GM23338 (cell line): ENCODE data around the gene EIF2B1. TPM values are rescaled to one million over a fixed set of nuclear protein-coding genes. Genes with fewer than 3 reads are reported as not detected.
A peak's percentile ranks its signal among the peaks of the same experiment; 100 is the strongest.
"Not testable (repeated sequence)": the region's sequence is repeated elsewhere in the genome, so short reads cannot be mapped to it uniquely, and the experiment has no call there.

Source experiments
- ATAC-seq: fragments of 200-7000 bp; cut with Tn5 transposase; 3 replicates; pipeline ENCODE4 v1.9.1; 2020
- DNase-seq: peaks from one replicate; pipeline ENCODE4 v3.0.0-alpha.2; 2015; ENCODE audit warnings: low spot score
- H2AFZ ChIP-seq: fragments of 200-600 bp; sonication (generic); 2 replicates; pipeline ENCODE4 v1.8.0; 2016; ENCODE audit warnings: antibody characterized with exemption, mild to moderate bottlenecking, moderate library complexity
- H3F3A ChIP-seq: fragments of 200-600 bp; sonication (generic); replicated peaks from 2 replicates; pipeline ENCODE4 v1.8.0; 2017; ENCODE audit warnings: antibody characterized with exemption, mixed run types, low read depth
- H3K27ac ChIP-seq: fragments of 200-600 bp; sonication (generic); 2 replicates; pipeline ENCODE4 v1.6.1; 2016; ENCODE audit warnings: low read depth
- H3K27me3 ChIP-seq: fragments of 200-600 bp; sonication (generic); 2 replicates; pipeline ENCODE4 v1.8.0; 2016; ENCODE audit warnings: mild to moderate bottlenecking, mixed run types, moderate library complexity; ENCODE audit not compliant: insufficient read depth
- H3K36me3 ChIP-seq: fragments of 200-600 bp; sonication (generic); 2 replicates; pipeline ENCODE4 v1.8.0; 2016; ENCODE audit warnings: mild to moderate bottlenecking; ENCODE audit not compliant: insufficient read depth
- H3K4me1 ChIP-seq: fragments of 200-600 bp; sonication (generic); 2 replicates; pipeline ENCODE4 v1.8.0; 2016; ENCODE audit warnings: mild to moderate bottlenecking, moderate library complexity; ENCODE audit not compliant: insufficient read depth
- H3K4me2 ChIP-seq: fragments of 200-600 bp; sonication (generic); 2 replicates; pipeline ENCODE4 v1.7.1; 2017; ENCODE audit warnings: mixed run types
- H3K4me3 ChIP-seq: fragments of 200-600 bp; sonication (generic); 2 replicates; pipeline ENCODE4 v1.6.1; 2016; ENCODE audit warnings: mixed run types
- H3K79me2 ChIP-seq: fragments of 200-600 bp; sonication (generic); replicated peaks from 2 replicates; pipeline ENCODE4 v1.8.0; 2017; ENCODE audit warnings: mild to moderate bottlenecking; ENCODE audit not compliant: insufficient read depth
- H3K9me2 ChIP-seq: fragments of 200-600 bp; sonication (generic); 2 replicates; pipeline ENCODE4 v1.8.0; 2017; ENCODE audit not compliant: insufficient read depth
- H4K20me1 ChIP-seq: fragments of 200-600 bp; sonication (generic); replicated peaks from 2 replicates; pipeline ENCODE4 v1.8.0; 2017; ENCODE audit warnings: mild to moderate bottlenecking; ENCODE audit not compliant: insufficient read depth
- H3K27ac Mint-ChIP-seq: 2 replicates; pipeline ENCODE4 v1.8.0; 2020; ENCODE audit warnings: inconsistent platforms, mild to moderate bottlenecking, moderate library complexity, mixed read lengths
- H3K27me3 Mint-ChIP-seq: 3 replicates; pipeline ENCODE4 v1.8.0; 2022; ENCODE audit warnings: low read depth, mild to moderate bottlenecking, moderate library complexity, mixed read lengths, inconsistent platforms; ENCODE audit not compliant: insufficient read depth, poor library complexity
- H3K36me3 Mint-ChIP-seq: 3 replicates; pipeline ENCODE4 v1.8.0; 2021; ENCODE audit warnings: low read depth, mild to moderate bottlenecking, inconsistent platforms, moderate library complexity, mixed read lengths
- H3K4me1 Mint-ChIP-seq: 3 replicates; pipeline ENCODE4 v1.8.0; 2020; ENCODE audit warnings: mild to moderate bottlenecking, inconsistent platforms, mixed read lengths
- H3K4me3 Mint-ChIP-seq: 3 replicates; pipeline ENCODE4 v1.8.0; 2021; ENCODE audit warnings: moderate library complexity, mild to moderate bottlenecking, inconsistent platforms, mixed read lengths
- H3K9me3 Mint-ChIP-seq: 3 replicates; pipeline ENCODE4 v1.8.0; 2020; ENCODE audit warnings: moderate library complexity, mild to moderate bottlenecking, inconsistent platforms, mixed read lengths
- ETS1 ChIP-seq: IDR thresholded peaks from 2 replicates; pipeline ENCODE4 v1.6.1; 2016; ENCODE audit warnings: antibody characterized with exemption
- NANOG ChIP-seq: IDR thresholded peaks from 2 replicates; pipeline ENCODE4 v1.6.1; 2016; ENCODE audit warnings: antibody characterized with exemption, borderline replicate concordance
- POLR2AphosphoS5 ChIP-seq: IDR thresholded peaks from 2 replicates; pipeline ENCODE4 v1.6.1; 2016; ENCODE audit warnings: antibody characterized with exemption, low read depth
- REST ChIP-seq: IDR thresholded peaks from one replicate; pipeline ENCODE4 v1.6.1; 2018; ENCODE audit warnings: antibody characterized with exemption; ENCODE audit not compliant: unreplicated experiment
- STAT1 ChIP-seq: IDR thresholded peaks from one replicate; pipeline ENCODE4 v1.6.1; 2016; ENCODE audit warnings: antibody characterized with exemption; ENCODE audit not compliant: unreplicated experiment
- polyA plus RNA-seq: library from polyadenylated mRNA; unstranded; fragments of >200 nt; fragmentation: Nextera tagmentation; extraction: Ambion mirVana; gene quantifications from 2 replicates; pipeline ENCODE4 v1.2.1, GENCODE V29; 2016
- total RNA-seq: library from RNA; depleted of rRNA; stranded (reverse); fragments of >200 nt; shearing (Covaris generic); gene quantifications from 2 replicates; pipeline ENCODE4 v1.2.3, GENCODE V29; 2014
- TF ChIP-seq, protein P1 (sequence below), 2 experiments: fragments of 200-600 bp in 1 of 2; sonication (generic) in 1 of 2; conservative IDR thresholded peaks; 2 replicates each; pipeline versions ENCODE4 v1.5.1 to v1.6.1; 2016 to 2017; ENCODE audit warnings: antibody characterized with exemption in 2 of 2, low read depth in 2 of 2, mild to moderate bottlenecking in 2 of 2, moderate library complexity in 1 of 2
- TF ChIP-seq, protein P2 (sequence below): fragments of 250-450 bp; sonication (Bioruptor Pico); IDR thresholded peaks from 2 replicates; pipeline ENCODE4 v1.5.0; 2020; ENCODE audit warnings: mild to moderate bottlenecking, moderate library complexity

Gene EIF2B1
- total and polyA plus RNA-seq, 2 experiments from 2014 or later: 33.5 to 117 TPM

GRCh38 chr12:123607756-123608155 lies 25.7 kb downstream of the EIF2B1 start (continued):
- TF ChIP-seq REST: no peak
- no peak for TF ChIP-seq POLR2AphosphoS5
- no peak for TF ChIP-seq NANOG

GRCh38 chr12:123603495-123603894 lies 30.0 kb downstream of the EIF2B1 start:
- H3K9me2 ChIP-seq, H3K4me2 ChIP-seq, ATAC-seq, H3K4me1 ChIP-seq, H2AFZ ChIP-seq, H3K27me3 Mint-ChIP-seq, H3F3A ChIP-seq, H3K4me1 Mint-ChIP-seq, H3K27ac ChIP-seq, H3K9me3 Mint-ChIP-seq, H3K27me3 ChIP-seq, H3K27ac Mint-ChIP-seq, DNase-seq: not testable (repeated sequence)
- Histone ChIP-seq H3K4me3 (peak overlapping the region; percentile 100; the same call in 1 of the 2 replicates), H3K79me2 (peaks cover 55% of the 10 kb centered on the region), H4K20me1 (peaks cover 17% of the 10 kb centered on the region), H3K36me3 (peaks cover 32% of the 10 kb centered on the region)
- Mint-ChIP-seq H3K4me3 (peak overlapping the region; percentile 86), H3K36me3 (peaks cover 52% of the 10 kb centered on the region)

DNA sequence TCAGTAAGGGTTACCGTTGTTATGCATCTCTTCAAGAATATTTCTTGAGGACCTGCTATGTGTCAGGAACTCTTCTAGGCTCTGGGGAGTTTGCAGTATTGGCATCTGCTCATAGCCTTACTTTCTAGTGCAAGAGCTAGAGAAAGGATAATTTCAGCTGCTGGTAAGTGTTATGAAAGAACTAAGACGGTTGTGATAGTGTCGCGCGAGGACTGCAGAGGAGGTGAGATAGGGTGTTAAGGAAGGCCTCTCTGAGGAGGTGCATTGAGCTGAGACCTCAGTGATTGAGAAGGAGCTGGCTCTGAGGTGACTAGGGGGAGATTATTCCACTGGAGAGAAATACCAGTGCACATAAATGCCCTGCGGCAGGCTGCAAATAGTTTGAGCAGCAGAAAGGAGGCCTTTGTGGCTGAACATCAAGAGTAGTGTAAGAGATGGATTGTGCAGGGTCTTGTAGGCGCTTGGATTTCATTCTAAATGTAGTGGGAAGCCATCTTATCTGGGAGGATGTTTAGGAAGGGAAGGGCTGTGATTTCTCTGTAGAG lies 30.8 kb downstream of the EIF2B1 start:
- peaks cover 5% of the 10 kb centered on the region for H3K27me3 Mint-ChIP-seq
- TF ChIP-seq, protein P1, sequence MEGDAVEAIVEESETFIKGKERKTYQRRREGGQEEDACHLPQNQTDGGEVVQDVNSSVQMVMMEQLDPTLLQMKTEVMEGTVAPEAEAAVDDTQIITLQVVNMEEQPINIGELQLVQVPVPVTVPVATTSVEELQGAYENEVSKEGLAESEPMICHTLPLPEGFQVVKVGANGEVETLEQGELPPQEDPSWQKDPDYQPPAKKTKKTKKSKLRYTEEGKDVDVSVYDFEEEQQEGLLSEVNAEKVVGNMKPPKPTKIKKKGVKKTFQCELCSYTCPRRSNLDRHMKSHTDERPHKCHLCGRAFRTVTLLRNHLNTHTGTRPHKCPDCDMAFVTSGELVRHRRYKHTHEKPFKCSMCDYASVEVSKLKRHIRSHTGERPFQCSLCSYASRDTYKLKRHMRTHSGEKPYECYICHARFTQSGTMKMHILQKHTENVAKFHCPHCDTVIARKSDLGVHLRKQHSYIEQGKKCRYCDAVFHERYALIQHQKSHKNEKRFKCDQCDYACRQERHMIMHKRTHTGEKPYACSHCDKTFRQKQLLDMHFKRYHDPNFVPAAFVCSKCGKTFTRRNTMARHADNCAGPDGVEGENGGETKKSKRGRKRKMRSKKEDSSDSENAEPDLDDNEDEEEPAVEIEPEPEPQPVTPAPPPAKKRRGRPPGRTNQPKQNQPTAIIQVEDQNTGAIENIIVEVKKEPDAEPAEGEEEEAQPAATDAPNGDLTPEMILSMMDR (conservative IDR thresholded peaks at IDR 0.05; ENCODE audit: low read depth in 2 of 2): no peak
- TF ChIP-seq, protein P2, sequence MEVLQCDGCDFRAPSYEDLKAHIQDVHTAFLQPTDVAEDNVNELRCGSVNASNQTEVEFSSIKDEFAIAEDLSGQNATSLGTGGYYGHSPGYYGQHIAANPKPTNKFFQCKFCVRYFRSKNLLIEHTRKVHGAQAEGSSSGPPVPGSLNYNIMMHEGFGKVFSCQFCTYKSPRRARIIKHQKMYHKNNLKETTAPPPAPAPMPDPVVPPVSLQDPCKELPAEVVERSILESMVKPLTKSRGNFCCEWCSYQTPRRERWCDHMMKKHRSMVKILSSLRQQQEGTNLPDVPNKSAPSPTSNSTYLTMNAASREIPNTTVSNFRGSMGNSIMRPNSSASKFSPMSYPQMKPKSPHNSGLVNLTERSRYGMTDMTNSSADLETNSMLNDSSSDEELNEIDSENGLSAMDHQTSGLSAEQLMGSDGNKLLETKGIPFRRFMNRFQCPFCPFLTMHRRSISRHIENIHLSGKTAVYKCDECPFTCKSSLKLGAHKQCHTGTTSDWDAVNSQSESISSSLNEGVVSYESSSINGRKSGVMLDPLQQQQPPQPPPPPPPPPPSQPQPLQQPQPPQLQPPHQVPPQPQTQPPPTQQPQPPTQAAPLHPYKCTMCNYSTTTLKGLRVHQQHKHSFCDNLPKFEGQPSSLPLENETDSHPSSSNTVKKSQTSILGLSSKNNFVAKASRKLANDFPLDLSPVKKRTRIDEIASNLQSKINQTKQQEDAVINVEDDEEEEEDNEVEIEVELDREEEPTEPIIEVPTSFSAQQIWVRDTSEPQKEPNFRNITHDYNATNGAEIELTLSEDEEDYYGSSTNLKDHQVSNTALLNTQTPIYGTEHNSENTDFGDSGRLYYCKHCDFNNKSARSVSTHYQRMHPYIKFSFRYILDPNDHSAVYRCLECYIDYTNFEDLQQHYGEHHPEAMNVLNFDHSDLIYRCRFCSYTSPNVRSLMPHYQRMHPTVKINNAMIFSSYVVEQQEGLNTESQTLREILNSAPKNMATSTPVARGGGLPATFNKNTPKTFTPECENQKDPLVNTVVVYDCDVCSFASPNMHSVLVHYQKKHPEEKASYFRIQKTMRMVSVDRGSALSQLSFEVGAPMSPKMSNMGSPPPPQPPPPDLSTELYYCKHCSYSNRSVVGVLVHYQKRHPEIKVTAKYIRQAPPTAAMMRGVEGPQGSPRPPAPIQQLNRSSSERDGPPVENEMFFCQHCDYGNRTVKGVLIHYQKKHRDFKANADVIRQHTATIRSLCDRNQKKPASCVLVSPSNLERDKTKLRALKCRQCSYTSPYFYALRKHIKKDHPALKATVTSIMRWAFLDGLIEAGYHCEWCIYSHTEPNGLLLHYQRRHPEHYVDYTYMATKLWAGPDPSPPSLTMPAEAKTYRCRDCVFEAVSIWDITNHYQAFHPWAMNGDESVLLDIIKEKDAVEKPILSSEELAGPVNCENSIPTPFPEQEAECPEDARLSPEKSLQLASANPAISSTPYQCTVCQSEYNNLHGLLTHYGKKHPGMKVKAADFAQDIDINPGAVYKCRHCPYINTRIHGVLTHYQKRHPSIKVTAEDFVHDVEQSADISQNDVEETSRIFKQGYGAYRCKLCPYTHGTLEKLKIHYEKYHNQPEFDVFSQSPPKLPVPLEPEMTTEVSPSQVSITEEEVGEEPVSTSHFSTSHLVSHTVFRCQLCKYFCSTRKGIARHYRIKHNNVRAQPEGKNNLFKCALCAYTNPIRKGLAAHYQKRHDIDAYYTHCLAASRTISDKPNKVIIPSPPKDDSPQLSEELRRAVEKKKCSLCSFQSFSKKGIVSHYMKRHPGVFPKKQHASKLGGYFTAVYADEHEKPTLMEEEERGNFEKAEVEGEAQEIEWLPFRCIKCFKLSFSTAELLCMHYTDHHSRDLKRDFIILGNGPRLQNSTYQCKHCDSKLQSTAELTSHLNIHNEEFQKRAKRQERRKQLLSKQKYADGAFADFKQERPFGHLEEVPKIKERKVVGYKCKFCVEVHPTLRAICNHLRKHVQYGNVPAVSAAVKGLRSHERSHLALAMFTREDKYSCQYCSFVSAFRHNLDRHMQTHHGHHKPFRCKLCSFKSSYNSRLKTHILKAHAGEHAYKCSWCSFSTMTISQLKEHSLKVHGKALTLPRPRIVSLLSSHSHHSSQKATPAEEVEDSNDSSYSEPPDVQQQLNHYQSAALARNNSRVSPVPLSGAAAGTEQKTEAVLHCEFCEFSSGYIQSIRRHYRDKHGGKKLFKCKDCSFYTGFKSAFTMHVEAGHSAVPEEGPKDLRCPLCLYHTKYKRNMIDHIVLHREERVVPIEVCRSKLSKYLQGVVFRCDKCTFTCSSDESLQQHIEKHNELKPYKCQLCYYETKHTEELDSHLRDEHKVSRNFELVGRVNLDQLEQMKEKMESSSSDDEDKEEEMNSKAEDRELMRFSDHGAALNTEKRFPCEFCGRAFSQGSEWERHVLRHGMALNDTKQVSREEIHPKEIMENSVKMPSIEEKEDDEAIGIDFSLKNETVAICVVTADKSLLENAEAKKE (CRISPR knock-in tag): no peak
- TF ChIP-seq ETS1 (no peak), STAT1 (no peak)

More for the DNA sequence above, 30.8 kb downstream of the EIF2B1 start:
- Histone ChIP-seq H3K27me3 (no peaks in the 10 kb centered on the region), H3K27ac (no peak overlapping the region), H2AFZ (peak overlapping the region; percentile 97), H3K9me2 (no peaks in the 10 kb centered on the region), H4K20me1 (peaks cover 17% of the 10 kb centered on the region), H3F3A (no peaks in the 10 kb centered on the region), H3K4me2 (peak overlapping the region; percentile 99), H3K4me1 (peaks cover 4% of the 10 kb centered on the region; the same call in 1 of the 2 replicates), H3K36me3 (peaks cover 24% of the 10 kb centered on the region), H3K79me2 (peaks cover 55% of the 10 kb centered on the region), H3K4me3 (peak overlapping the region; percentile 100)
- Mint-ChIP-seq H3K36me3 (peaks cover 48% of the 10 kb centered on the region), H3K9me3 (peaks cover 4% of the 10 kb centered on the region; the same call in 2 of the 3 replicates), H3K4me3 (peak overlapping the region; percentile 86), H3K27ac (peak overlapping the region; percentile 48), H3K4me1 (peaks cover 9% of the 10 kb centered on the region)
- no peak for ATAC-seq
- DNase-seq: no peak
